IMR-90 (cell line): Measurements from ENCODE around the gene NFE2L1. TPM values are rescaled to one million over a fixed set of nuclear protein-coding genes. Genes with fewer than 3 reads are reported as not detected.
"Not testable (repeated sequence)": the region's sequence is repeated elsewhere in the genome, so short reads cannot be mapped to it uniquely, and the experiment has no call there.

Experiments
- ATAC-seq: fragments of 200-7000 bp; cut with Tn5 transposase; 2 replicates; pipeline ENCODE4 v1.9.1; 2020; ENCODE audit warnings: low read depth, mild to moderate bottlenecking, moderate library complexity
- BruUV-seq: library from RNA; stranded (reverse); fragments of 400-500 nt; replicated peaks from 2 replicates; lab custom pipeline; 2021; lab: Mats Ljungman, UMichigan
- CTCF ChIA-PET: fragments of 300-600 bp; formaldehyde crosslinking; extraction: SDS; loops from one replicate; lab custom pipeline; 2021; ENCODE audit warnings: antibody characterized with exemption; lab: Yijun Ruan, JAX
- POLR2A ChIA-PET: fragments of 300-600 bp; sonication (Branson Sonifier 250); formaldehyde crosslinking; loops from one replicate; lab custom pipeline; 2022; ENCODE audit warnings: antibody characterized with exemption; ENCODE audit not compliant: unreplicated experiment; lab: Charles Lee
- DNase-seq: peaks from one replicate; pipeline ENCODE4 v3.0.0; 2013
- H2AFZ ChIP-seq: replicated peaks from 2 replicates; pipeline ENCODE3; 2013; ENCODE audit warnings: low read length, mild to moderate bottlenecking; ENCODE audit not compliant: poor library complexity
- H2AK5ac ChIP-seq: 2 replicates; pipeline ENCODE4 v1.6.1; 2013; ENCODE audit warnings: low read depth, low read length, inconsistent platforms
- H2AK9ac ChIP-seq: replicated peaks from 2 replicates; pipeline ENCODE3; 2013; ENCODE audit warnings: mild to moderate bottlenecking, low read depth, low read length, moderate library complexity; ENCODE audit not compliant: poor library complexity
- H2BK120ac ChIP-seq: 2 replicates; pipeline ENCODE4 v1.6.1; 2013; ENCODE audit warnings: low read depth, low read length, inconsistent platforms
- H2BK15ac ChIP-seq: 3 replicates; pipeline ENCODE4 v1.6.1; 2013; ENCODE audit warnings: low read depth, low read length, inconsistent platforms
- H2BK20ac ChIP-seq: 2 replicates; pipeline ENCODE4 v1.6.1; 2013; ENCODE audit warnings: low read depth, mild to moderate bottlenecking, inconsistent platforms, low read length, moderate library complexity
- H2BK5ac ChIP-seq: 2 replicates; pipeline ENCODE4 v1.6.1; 2013; ENCODE audit warnings: mild to moderate bottlenecking, low read depth, low read length, inconsistent platforms; ENCODE audit not compliant: poor library complexity, severe bottlenecking
- H3K14ac ChIP-seq: replicated peaks from 2 replicates; pipeline ENCODE4 v1.6.1; 2013; ENCODE audit warnings: low read depth, low read length, inconsistent platforms
- H3K18ac ChIP-seq: 2 replicates; pipeline ENCODE4 v1.6.1; 2013; ENCODE audit warnings: low read depth, low read length, control low read depth
- H3K23ac ChIP-seq: 2 replicates; pipeline ENCODE4 v1.6.1; 2013; ENCODE audit warnings: low read depth, low read length, inconsistent platforms
- H3K27ac ChIP-seq: 2 replicates; pipeline ENCODE4 v1.5.1; 2013; ENCODE audit warnings: mild to moderate bottlenecking, control low read depth, low read length; ENCODE audit not compliant: insufficient read depth
- H3K27me3 ChIP-seq: 2 replicates; pipeline ENCODE4 v1.6.1; 2013; ENCODE audit warnings: low read length; ENCODE audit not compliant: control insufficient read depth, insufficient read depth
- H3K36me3 ChIP-seq: 2 replicates; pipeline ENCODE4 v1.6.1; 2013; ENCODE audit warnings: low read length, mixed read lengths; ENCODE audit not compliant: control insufficient read depth, insufficient read depth
- H3K4ac ChIP-seq: 2 replicates; pipeline ENCODE4 v1.6.1; 2013; ENCODE audit warnings: low read depth, low read length, inconsistent platforms
- H3K4me1 ChIP-seq: 2 replicates; pipeline ENCODE4 v1.6.1; 2013; ENCODE audit warnings: low read length, mixed read lengths; ENCODE audit not compliant: control insufficient read depth, insufficient read depth
- H3K4me2 ChIP-seq: 2 replicates; pipeline ENCODE4 v1.6.1; 2013; ENCODE audit warnings: low read depth, mild to moderate bottlenecking, control low read depth, low read length, moderate library complexity
- H3K4me3 ChIP-seq: 2 replicates; pipeline ENCODE4 v1.5.1; 2013; ENCODE audit warnings: low read depth, mild to moderate bottlenecking, control low read depth, low read length, moderate library complexity; ENCODE audit not compliant: insufficient read depth
- H3K56ac ChIP-seq: 2 replicates; pipeline ENCODE4 v1.6.1; 2013; ENCODE audit warnings: low read length, inconsistent platforms; ENCODE audit not compliant: insufficient read depth; ENCODE audit errors: extremely low read depth
- H3K79me1 ChIP-seq, 2 experiments: 2 replicates each; pipeline ENCODE4 v1.6.1; 2013; ENCODE audit warnings: low read length in 2 of 2, inconsistent platforms in 1 of 2, low read depth in 1 of 2
- H3K9ac ChIP-seq: 2 replicates; pipeline ENCODE4 v1.6.1; 2013; ENCODE audit warnings: low read depth, low read length, control low read depth
- H3K9me1 ChIP-seq: 2 replicates; pipeline ENCODE4 v1.6.1; 2013; ENCODE audit warnings: low read length, inconsistent platforms; ENCODE audit not compliant: insufficient read depth
- H3K9me3 ChIP-seq: 2 replicates; pipeline ENCODE4 v1.6.1; 2013; ENCODE audit warnings: low read length; ENCODE audit not compliant: control insufficient read depth, insufficient read depth
- H4K20me1 ChIP-seq: 2 replicates; pipeline ENCODE4 v1.6.1; 2013; ENCODE audit warnings: low read length, inconsistent platforms; ENCODE audit not compliant: insufficient read depth
- H4K5ac ChIP-seq: 2 replicates; pipeline ENCODE4 v1.6.1; 2013; ENCODE audit warnings: mild to moderate bottlenecking, low read depth, low read length, control low read depth
- H4K8ac ChIP-seq, 2 experiments: 2 replicates each; pipeline ENCODE4 v1.6.1; 2013; ENCODE audit warnings: low read depth in 2 of 2, low read length in 2 of 2, control low read depth in 1 of 2, inconsistent platforms in 1 of 2
- H4K91ac ChIP-seq: 2 replicates; pipeline ENCODE4 v1.6.1; 2013; ENCODE audit warnings: low read depth, low read length, inconsistent platforms; ENCODE audit not compliant: insufficient read depth
- WGBS, 2 experiments: methylation state at CpG; one replicate each; pipeline versions ENCODE4 v1.1.5 to v1.1.7; 2013; ENCODE audit warnings: missing lambda C conversion rate in 2 of 2; ENCODE audit not compliant: insufficient read length in 1 of 2; ENCODE audit errors: extremely low coverage in 2 of 2; 5-methylcytosine and 5-hydroxymethylcytosine counted together
- dilution Hi-C: fragments of 300-500 bp; cut with HindIII; formaldehyde crosslinking; loops from one replicate; pipeline ENCODE4 v1.14.3; 2018; ENCODE audit warnings: low sequenced_read_pairs; ENCODE audit not compliant: unreplicated experiment
- in situ Hi-C: fragments of 300-500 bp; cut with MboI; formaldehyde crosslinking; loops from 3 replicates; pipeline ENCODE4 v1.14.3; 2019; ENCODE audit warnings: low sequenced_read_pairs, inconsistent platforms, mixed read lengths
- intact Hi-C: fragments of 100-400 bp; cut with micrococcal nuclease; formaldehyde crosslinking; loops from 2 replicates; pipeline ENCODE4 v1.10.0; 2022
- polyA plus RNA-seq, 3 experiments: library from polyadenylated mRNA; depleted of rRNA; stranded (reverse); fragments of >200 nt; gene quantifications; 2 replicates each; pipeline ENCODE4 v1.2.3, GENCODE V29; 2012; ENCODE audit warnings: low replicate concordance in 1 of 3
- total RNA-seq: library from RNA; depleted of rRNA; stranded (reverse); fragments of >200 nt; gene quantifications from 2 replicates; pipeline ENCODE4 v1.2.3, GENCODE V29; 2012

Gene NFE2L1
- total and polyA plus RNA-seq, 2 of the 4 experiments (the other 2 are of a cell fraction), result 42.8 to 122 TPM

DNA sequence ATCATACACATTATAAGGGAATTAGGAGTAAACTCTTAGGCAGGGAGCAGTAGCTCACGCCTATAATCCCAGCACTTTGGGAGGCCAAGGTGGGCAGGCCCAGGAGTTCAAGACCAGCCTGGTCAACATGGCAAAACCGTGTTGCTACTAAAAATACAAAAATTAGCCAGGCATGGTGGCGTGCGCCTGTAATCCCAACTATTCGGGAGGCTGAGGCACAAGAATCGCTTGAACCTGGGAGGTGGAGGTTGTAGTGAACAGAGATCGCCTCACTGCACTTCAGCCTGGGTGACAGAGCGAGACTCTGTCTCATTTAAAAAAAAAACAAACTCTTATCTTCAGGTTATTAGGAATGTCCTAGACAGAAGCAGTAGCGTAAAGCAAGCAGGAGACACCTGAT is 24.7 kb downstream of the NFE2L1 start:
- H2BK15ac ChIP-seq, H2BK5ac ChIP-seq, POLR2A ChIA-PET, H3K27me3 ChIP-seq, H3K18ac ChIP-seq, ATAC-seq, H3K9me1 ChIP-seq, H4K8ac ChIP-seq, H3K4ac ChIP-seq, H2BK20ac ChIP-seq, dilution Hi-C loops, H3K4me3 ChIP-seq, H3K23ac ChIP-seq, H3K14ac ChIP-seq, H4K91ac ChIP-seq, H4K5ac ChIP-seq, H2AK9ac ChIP-seq, in situ Hi-C loops, BruUV-seq, H2AFZ ChIP-seq, H3K56ac ChIP-seq, H3K4me2 ChIP-seq, intact Hi-C loops, H3K4me1 ChIP-seq, H4K20me1 ChIP-seq, H3K9me3 ChIP-seq, H2AK5ac ChIP-seq, H2BK120ac ChIP-seq, H3K9ac ChIP-seq, H3K27ac ChIP-seq, DNase-seq: not testable (repeated sequence)
- Histone ChIP-seq H3K79me1 (peaks cover 30 to 36% of the 10 kb centered on the region in 2 experiments), H3K36me3 (peaks cover 39% of the 10 kb centered on the region)
- CTCF ChIA-PET, result interaction anchor here (0.6 to 1.6 kb wide), 2 partner anchors 31 to 46 kb away, joined by 3 to 6 read pairs; no protein-coding TSS in a partner anchor
- no CpG with 5 or more reads among the region's 9 CpGs for WGBS, 2 experiments
